Measurements from ENCODE around the gene NME1. TPM values are rescaled to one million over a fixed set of nuclear protein-coding genes. Genes with fewer than 3 reads are reported as not detected.

NME1 gene
- total RNA-seq, 1 donor: 105 TPM

- TF ChIP-seq CTCF (IDR thresholded peaks at IDR 0.05; ENCODE audit: insufficient read depth, low read depth, low read length): no peak
Observed at GRCh38 chr17:51132964-51133319, 20.4 kb upstream of the NME1 start.

DNA sequence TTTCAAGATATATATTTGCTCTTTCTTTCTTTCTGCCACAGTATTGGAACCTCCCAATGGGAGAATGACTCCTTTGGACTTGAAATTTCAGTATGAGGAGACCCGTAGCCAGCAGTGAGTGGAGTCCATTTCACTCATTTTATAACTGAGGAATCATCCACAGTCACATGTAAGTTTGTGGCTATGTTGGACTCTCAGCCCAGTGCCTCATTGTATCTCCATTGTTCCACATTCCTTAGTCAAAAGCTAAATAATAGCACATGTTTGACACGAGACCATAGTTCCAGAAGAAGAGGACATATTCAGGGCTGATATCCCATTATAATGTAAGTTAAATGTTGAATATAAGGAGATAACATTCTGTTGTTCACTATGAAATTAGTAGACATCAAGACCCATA is 20.0 kb upstream of the NME1 start:
- no peak for TF ChIP-seq CTCF (IDR thresholded peaks at IDR 0.05; ENCODE audit: insufficient read depth, low read depth, low read length)
- H3K4me3 ChIP-seq (ENCODE audit: low read depth, low read length): no peak overlapping the region
- no peak for DNase-seq (ENCODE audit: low read depth)

More at GRCh38 chr17:51132964-51133319, 20.4 kb upstream of the NME1 start:
- H3K4me3 ChIP-seq (ENCODE audit: low read depth, low read length): no peak overlapping the region
- DNase-seq (ENCODE audit: low read depth): no peak

DNA sequence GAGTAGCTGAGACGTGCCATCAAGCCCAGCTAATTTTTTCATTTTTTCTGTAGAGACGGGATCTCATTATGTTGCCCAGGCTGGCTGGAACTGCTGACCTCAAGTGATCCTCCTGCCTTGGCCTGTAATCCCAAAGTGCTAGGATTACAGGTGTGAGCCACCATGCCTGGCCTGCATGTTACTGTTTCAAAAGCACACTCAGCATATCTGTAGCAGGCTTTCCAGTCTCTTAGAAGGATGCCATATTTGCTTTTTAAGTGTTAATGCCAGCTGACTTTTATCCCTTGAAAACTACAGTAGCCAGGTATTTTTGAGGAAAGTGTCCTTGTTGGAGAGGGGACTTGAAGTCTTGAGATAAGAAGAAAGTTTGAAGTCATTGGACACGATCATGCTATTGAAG is 17.4 kb upstream of the NME1 start:
- no peak overlapping the region for H3K4me3 ChIP-seq (ENCODE audit: low read depth, low read length)
- DNase-seq (ENCODE audit: low read depth): no peak
- no peak for TF ChIP-seq CTCF (IDR thresholded peaks at IDR 0.05; ENCODE audit: insufficient read depth, low read depth, low read length)

DNA sequence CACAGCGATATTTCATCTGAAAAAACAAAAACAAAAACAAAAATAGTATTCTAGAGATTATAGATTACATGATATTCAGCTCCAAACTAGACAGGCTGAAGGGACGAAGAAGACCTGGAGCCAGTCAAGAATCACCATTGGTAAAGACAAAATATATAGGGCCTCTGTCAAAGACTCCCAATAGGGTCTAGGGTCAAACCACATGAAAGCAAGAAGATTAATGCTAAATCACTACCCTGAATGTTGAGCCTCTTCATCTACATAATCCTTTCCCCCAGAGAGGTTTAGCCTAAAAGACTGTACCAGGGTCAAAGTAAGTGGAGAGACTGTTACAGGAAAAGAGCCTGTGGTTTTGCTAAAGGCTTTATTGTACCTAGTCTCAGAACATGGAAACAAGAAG is 10.8 kb upstream of the NME1 start:
- H3K4me3 ChIP-seq (ENCODE audit: low read depth, low read length): no peak overlapping the region
- no peak for DNase-seq (ENCODE audit: low read depth)
- no peak for TF ChIP-seq CTCF (IDR thresholded peaks at IDR 0.05; ENCODE audit: insufficient read depth, low read depth, low read length)

DNA sequence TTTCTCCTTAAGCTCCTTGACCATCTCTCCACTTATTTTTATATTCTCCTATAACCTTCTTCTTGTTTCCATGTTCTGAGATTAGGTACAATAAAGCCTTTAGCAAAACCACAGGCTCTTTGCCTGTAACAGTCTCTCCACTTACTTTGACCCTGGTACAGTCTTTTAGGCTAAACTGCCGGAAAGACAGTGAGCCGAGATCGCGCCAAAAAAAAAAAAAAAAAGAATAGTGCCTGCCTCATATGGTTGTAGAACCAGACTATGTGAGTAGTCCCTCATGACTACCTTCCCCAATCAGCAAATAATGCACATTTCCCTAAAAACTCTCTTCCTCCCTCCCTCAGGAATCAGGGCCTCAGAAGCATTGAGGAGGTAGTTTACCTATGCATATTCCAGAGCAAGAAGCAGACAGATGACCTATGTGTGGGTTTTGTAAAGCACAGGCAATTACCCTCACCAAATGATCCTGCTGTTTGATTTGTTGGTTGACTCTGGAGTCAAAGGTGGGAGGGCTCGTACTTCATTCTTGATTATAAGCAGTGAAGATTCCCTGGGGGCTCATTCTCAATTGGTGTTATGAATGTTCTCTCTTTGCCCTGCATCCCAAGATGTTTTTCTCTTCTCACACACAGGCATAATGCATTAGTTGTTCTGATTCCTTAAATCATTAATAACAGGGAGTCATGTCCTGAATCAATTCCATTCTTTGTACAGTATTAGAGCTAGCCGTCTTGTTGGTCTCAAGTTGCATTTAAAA is 8.9 kb upstream of the NME1 start:
- TF ChIP-seq CTCF (IDR thresholded peaks at IDR 0.05; ENCODE audit: insufficient read depth, low read depth, low read length): no peak
- DNase-seq (ENCODE audit: low read depth): no peak
- H3K4me3 ChIP-seq (ENCODE audit: low read depth, low read length): no peak overlapping the region

- peak; percentile 39 for DNase-seq (ENCODE audit: low read depth)
- TF ChIP-seq CTCF (IDR thresholded peaks at IDR 0.05; ENCODE audit: insufficient read depth, low read depth, low read length): no peak
- no peak overlapping the region for H3K4me3 ChIP-seq (ENCODE audit: low read depth, low read length)
Observed at GRCh38 chr17:51147650-51148049, 5.7 kb upstream of the NME1 start.

GRCh38 chr17:51149163-51149562 is 4.2 kb upstream of the NME1 start:
- TF ChIP-seq CTCF (IDR thresholded peaks at IDR 0.05; ENCODE audit: insufficient read depth, low read depth, low read length): no peak

More at GRCh38 chr17:51149163-51149562, 4.2 kb upstream of the NME1 start:
- DNase-seq (ENCODE audit: low read depth): no peak
- H3K4me3 ChIP-seq (ENCODE audit: low read depth, low read length): no peak overlapping the region
